ENCODE data around the gene FBXW10B. TPM values are rescaled to one million over a fixed set of nuclear protein-coding genes. Genes with fewer than 3 reads are reported as not detected.

The FBXW10B gene
- total RNA-seq, 1 experiment from 2014 or later = 0.43 TPM

Small RNA genes lying within 50 kb of the gene (small RNA-seq; reads per million reads assigned to genes)
- gene AC005838.1 (not detected), gene RF00090 (not detected)

Other genes with a start within 250 kb of the FBXW10B start
- 0.53 TPM in 1 of 2 replicates, not detected in the other for gene CDRT4, start 152.1 kb downstream of the FBXW10B start, total RNA-seq (2014; rRNA removed; shearing (Covaris generic))
- 4.8 and 5.9 TPM in 2 replicates for gene TVP23C, start 56.2 kb downstream of the FBXW10B start, total RNA-seq (2014; rRNA removed; shearing (Covaris generic))
- gene TRIM16, start 64.6 kb upstream of the FBXW10B start, total RNA-seq (2014; rRNA removed; shearing (Covaris generic)) = 37.4 and 45.9 TPM in 2 replicates
- 22.5 and 25.1 TPM in 2 replicates for gene ZNF286A, start 80.0 kb upstream of the FBXW10B start, total RNA-seq (2014; rRNA removed; shearing (Covaris generic))
- not detected in 2 replicates for gene TBC1D26, start 112.6 kb upstream of the FBXW10B start, total RNA-seq (2014; rRNA removed; shearing (Covaris generic))

Measured in HT1080 (cell line).